B cell (primary cell): ENCODE data around the gene ENO1. TPM values are rescaled to one million over a fixed set of nuclear protein-coding genes. Genes with fewer than 3 reads are reported as not detected.

Experiments used
- ATAC-seq: fragments of 200-7000 bp; cut with Tn5 transposase; one replicate; pipeline ENCODE4 v1.10.0; 2021; ENCODE audit warnings: low read depth, mild to moderate bottlenecking, moderate number of reproducible peaks, moderate library complexity
- CTCF ChIA-PET: fragments of 350-600 bp; sonication (Branson Sonifier 250); formaldehyde crosslinking; loops from one replicate; lab custom pipeline; 2021; ENCODE audit warnings: antibody characterized with exemption, inconsistent platforms; lab: Charles Lee
- POLR2A ChIA-PET: fragments of 350-600 bp; sonication (Branson Sonifier 250); formaldehyde crosslinking; loops from one replicate; lab custom pipeline; 2021; ENCODE audit warnings: antibody characterized with exemption; lab: Charles Lee
- DNase-seq: peaks from one replicate; pipeline ENCODE4 v3.0.0; 2013
- H2AFZ ChIP-seq: 2 replicates; pipeline ENCODE4 v1.6.1; 2012; ENCODE audit warnings: mild to moderate bottlenecking, low read depth, low read length; ENCODE audit not compliant: insufficient read depth, poor library complexity, severe bottlenecking
- H3K27ac ChIP-seq, 2 donors: 1 replicate in 1 of 2; 2 replicates in 1 of 2; pipeline ENCODE4 v1.5.1; 2012 to 2013; ENCODE audit warnings: low read length in 2 of 2, mild to moderate bottlenecking in 2 of 2, moderate library complexity in 1 of 2
- H3K27me3 ChIP-seq, 4 experiments: fragments of 200-600 bp in 1 of 4; sonication (generic) in 1 of 4; replicated peaks in 1 of 4; 1 replicate in 2 of 4; 2 replicates in 2 of 4; pipeline versions ENCODE4 v1.6.1 to v1.7.0; 2013 to 2016; ENCODE audit warnings: low read length in 3 of 4, mild to moderate bottlenecking in 2 of 4, mixed read lengths in 1 of 4, moderate library complexity in 1 of 4; ENCODE audit not compliant: insufficient read depth in 4 of 4, control insufficient read depth in 3 of 4; ENCODE audit errors: control extremely low read depth in 1 of 4
- H3K36me3 ChIP-seq, 2 experiments: replicated peaks in 1 of 2; 1 replicate in 1 of 2; 2 replicates in 1 of 2; pipeline versions ENCODE4 v1.6.1 to v1.7.1; 2013; ENCODE audit warnings: low read length in 1 of 2; ENCODE audit not compliant: insufficient read depth in 2 of 2, control insufficient read depth in 1 of 2; ENCODE audit errors: control extremely low read depth in 1 of 2, extremely low read depth in 1 of 2
- H3K4me1 ChIP-seq, 2 donors: fragments of 200-600 bp in 1 of 2; sonication (generic) in 1 of 2; 1 replicate in 1 of 2; 2 replicates in 1 of 2; pipeline versions ENCODE4 v1.5.1 to v1.6.1; 2013 to 2017; ENCODE audit warnings: low read length in 2 of 2; ENCODE audit not compliant: control insufficient read depth in 2 of 2, insufficient read depth in 2 of 2
- H3K4me2 ChIP-seq: replicated peaks from 2 replicates; pipeline ENCODE3; 2012; ENCODE audit warnings: mild to moderate bottlenecking, low read depth, low read length; ENCODE audit not compliant: poor library complexity, severe bottlenecking
- H3K4me3 ChIP-seq, 5 experiments: fragments of 200-600 bp in 1 of 5; sonication (generic) in 1 of 5; 1 replicate in 3 of 5; 2 replicates in 2 of 5; pipeline versions ENCODE4 v1.5.1 to v1.7.0; 2011 to 2016; ENCODE audit warnings: low read length in 4 of 5, mild to moderate bottlenecking in 4 of 5, low read depth in 2 of 5, control low read depth in 1 of 5, moderate library complexity in 1 of 5; ENCODE audit not compliant: insufficient read depth in 1 of 5; ENCODE audit errors: control extremely low read depth in 1 of 5, extremely low read depth in 1 of 5
- H3K79me2 ChIP-seq: fragments of 200-600 bp; sonication (generic); one replicate; pipeline ENCODE4 v1.6.0; 2016; ENCODE audit warnings: low read length; ENCODE audit not compliant: control insufficient read depth, insufficient read depth
- H3K9ac ChIP-seq: fragments of 200-600 bp; sonication (generic); 2 replicates; pipeline ENCODE4 v1.6.1; 2017; ENCODE audit warnings: mild to moderate bottlenecking, low read length, moderate library complexity
- H3K9me3 ChIP-seq, 3 donors: one replicate each; pipeline versions ENCODE4 v1.6.1 to v1.7.1; 2013; ENCODE audit warnings: low read length in 2 of 3; ENCODE audit not compliant: control insufficient read depth in 2 of 3, insufficient read depth in 1 of 3; ENCODE audit errors: control extremely low read depth in 1 of 3
- H4K20me1 ChIP-seq: 2 replicates; pipeline ENCODE4 v1.6.0; 2012; ENCODE audit warnings: mild to moderate bottlenecking, low read length; ENCODE audit not compliant: insufficient read depth, control insufficient read depth, poor library complexity, severe bottlenecking
- H3K27ac Mint-ChIP-seq: one replicate; pipeline ENCODE4 v1.8.0; 2021; ENCODE audit warnings: mixed read lengths
- H3K27me3 Mint-ChIP-seq: one replicate; pipeline ENCODE4 v1.8.0; 2021; ENCODE audit warnings: mixed read lengths
- H3K4me1 Mint-ChIP-seq: one replicate; pipeline ENCODE4 v1.8.0; 2021; ENCODE audit warnings: mixed read lengths
- H3K4me3 Mint-ChIP-seq: one replicate; pipeline ENCODE4 v1.8.0; 2021; ENCODE audit warnings: mixed read lengths
- H3K9me3 Mint-ChIP-seq: one replicate; pipeline ENCODE4 v1.8.0; 2022; ENCODE audit warnings: mixed read lengths; ENCODE audit not compliant: insufficient read depth
- EZH2 ChIP-seq: IDR thresholded peaks from 2 replicates; pipeline ENCODE4 v1.6.1; 2012; ENCODE audit warnings: borderline replicate concordance, low read depth, mild to moderate bottlenecking, moderate library complexity, low read length; ENCODE audit not compliant: insufficient read depth, poor library complexity, severe bottlenecking
- WGBS: methylation state at CpG from one replicate; pipeline ENCODE4 v1.1.5; 2013; ENCODE audit warnings: missing lambda C conversion rate; ENCODE audit not compliant: insufficient coverage; 5-methylcytosine and 5-hydroxymethylcytosine counted together
- intact Hi-C: fragments of 100-400 bp; cut with micrococcal nuclease; formaldehyde crosslinking; loops from one replicate; pipeline ENCODE4 v1.10.0; 2022
- polyA plus RNA-seq: library from polyadenylated mRNA; depleted of rRNA; stranded (reverse); fragments of >200 nt; gene quantifications from 2 replicates; pipeline ENCODE4 v1.2.3, GENCODE V29; 2012
- total RNA-seq, 2 donors: library from RNA; stranded (reverse); fragments of 120-200 nt in 1 of 2; gene quantifications; 1 replicate in 1 of 2; 2 replicates in 1 of 2; pipeline versions ENCODE4 v1.2.3 to v1.2.4, GENCODE V29; 2013 to 2022
- TF ChIP-seq, protein P1 (sequence below): fragments of 200-600 bp; IDR thresholded peaks from one replicate; pipeline ENCODE4 v1.8.0; 2022; ENCODE audit warnings: antibody characterized with exemption, mild to moderate bottlenecking

Gene ENO1
- total and polyA plus RNA-seq, 2 donors (not counting 1 experiment from before 2014, with no cell fraction given) = 193 to 237 TPM

DNA sequence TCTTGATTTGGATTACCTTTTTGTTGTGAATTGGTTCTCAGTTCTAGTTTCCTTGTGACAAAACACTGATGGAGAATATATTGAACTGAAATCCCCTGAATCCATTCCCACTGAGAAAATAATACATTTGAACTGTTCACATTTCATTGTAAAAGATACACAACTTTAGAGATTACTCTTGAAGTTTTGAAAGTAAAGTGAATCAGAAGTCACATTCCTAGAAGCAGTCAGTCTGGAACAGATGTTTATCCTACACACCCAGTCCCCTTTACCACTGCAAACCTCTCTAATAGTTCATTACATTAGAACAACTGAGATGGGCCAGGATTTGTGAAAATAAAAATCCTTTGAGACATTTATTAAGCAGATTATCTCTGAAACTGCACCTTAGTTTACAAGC is 64.5 kb downstream of the ENO1 start:
- TF ChIP-seq EZH2 = no peak
- TF ChIP-seq, protein P1, sequence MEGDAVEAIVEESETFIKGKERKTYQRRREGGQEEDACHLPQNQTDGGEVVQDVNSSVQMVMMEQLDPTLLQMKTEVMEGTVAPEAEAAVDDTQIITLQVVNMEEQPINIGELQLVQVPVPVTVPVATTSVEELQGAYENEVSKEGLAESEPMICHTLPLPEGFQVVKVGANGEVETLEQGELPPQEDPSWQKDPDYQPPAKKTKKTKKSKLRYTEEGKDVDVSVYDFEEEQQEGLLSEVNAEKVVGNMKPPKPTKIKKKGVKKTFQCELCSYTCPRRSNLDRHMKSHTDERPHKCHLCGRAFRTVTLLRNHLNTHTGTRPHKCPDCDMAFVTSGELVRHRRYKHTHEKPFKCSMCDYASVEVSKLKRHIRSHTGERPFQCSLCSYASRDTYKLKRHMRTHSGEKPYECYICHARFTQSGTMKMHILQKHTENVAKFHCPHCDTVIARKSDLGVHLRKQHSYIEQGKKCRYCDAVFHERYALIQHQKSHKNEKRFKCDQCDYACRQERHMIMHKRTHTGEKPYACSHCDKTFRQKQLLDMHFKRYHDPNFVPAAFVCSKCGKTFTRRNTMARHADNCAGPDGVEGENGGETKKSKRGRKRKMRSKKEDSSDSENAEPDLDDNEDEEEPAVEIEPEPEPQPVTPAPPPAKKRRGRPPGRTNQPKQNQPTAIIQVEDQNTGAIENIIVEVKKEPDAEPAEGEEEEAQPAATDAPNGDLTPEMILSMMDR = no peak
- Histone ChIP-seq H4K20me1 (peaks cover 9% of the 10 kb centered on the region), H3K36me3 (no peaks in the 10 kb centered on the region), H2AFZ (no peak overlapping the region), H3K27me3 (no peaks in the 10 kb centered on the region), H3K4me2 (no peak overlapping the region), H3K9me3 (no peaks in the 10 kb centered on the region), H3K27ac (no peak overlapping the region), H3K4me3 (no peak overlapping the region), H3K79me2 (peaks cover 81% of the 10 kb centered on the region), H3K4me1 (peaks cover 23 to 25% of the 10 kb centered on the region in 2 donors), H3K9ac (no peak overlapping the region)
- intact Hi-C loops = loop anchor here (10.0 kb wide), 2 partner anchors 419 to 1039 kb away; partner anchors contain the start of gene VAMP3
- ATAC-seq = no peak
- no peak for DNase-seq
- H3K27me3 Mint-ChIP-seq = no peaks in the 10 kb centered on the region
- no peaks in the 10 kb centered on the region for H3K9me3 Mint-ChIP-seq
- H3K4me1 Mint-ChIP-seq = peaks cover 46% of the 10 kb centered on the region
- ChIA-PET POLR2A (no interaction called here), CTCF (interaction anchor here (1.4 kb wide), 1 partner anchor 45 kb away, joined by 9 read pairs; no protein-coding TSS in a partner anchor)
- no peak overlapping the region for H3K4me3 Mint-ChIP-seq
- no peak overlapping the region for H3K27ac Mint-ChIP-seq

DNA sequence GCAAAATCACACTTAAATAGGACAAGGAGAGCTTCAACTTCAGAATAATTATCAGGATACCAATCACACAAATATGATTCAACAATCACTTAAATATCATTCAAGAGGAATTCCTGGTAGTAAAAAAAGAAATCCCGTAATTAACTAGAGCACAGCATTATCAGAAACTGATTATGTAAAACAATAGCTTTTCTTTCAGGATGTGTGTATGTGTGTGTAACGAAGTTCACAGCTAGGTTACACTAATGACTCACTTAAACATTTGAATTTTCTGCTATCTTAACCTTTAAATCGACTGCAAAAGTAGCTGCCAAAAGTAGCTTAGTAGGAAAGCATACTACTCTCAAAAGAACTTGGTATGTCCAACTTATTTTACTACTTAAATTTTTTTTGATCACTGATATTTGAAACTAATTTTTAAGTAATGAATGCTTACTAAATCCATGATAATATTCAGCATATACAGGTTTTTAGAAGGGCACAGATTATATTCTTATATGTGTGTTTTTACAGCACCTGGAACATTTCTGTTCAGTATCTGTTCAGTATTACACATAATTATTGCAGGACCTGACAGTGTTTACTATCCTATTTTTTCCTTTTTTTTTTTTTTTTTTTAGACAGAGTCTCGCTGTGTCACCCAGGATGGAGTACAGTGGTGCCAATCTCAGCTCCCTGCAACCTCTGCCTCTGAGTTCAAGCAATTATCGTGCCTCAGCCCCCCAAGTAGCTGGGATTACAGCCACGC is 65.3 kb downstream of the ENO1 start:
- TF ChIP-seq EZH2 = no peak
- TF ChIP-seq, protein P1 = no peak
- no peaks in the 10 kb centered on the region for H3K27me3 Mint-ChIP-seq
- no peak overlapping the region for H3K9ac ChIP-seq
- ChIA-PET CTCF (interaction anchor here (1.0 to 3.6 kb wide), 6 partner anchors 8 to 192 kb away, joined by 3 to 16 read pairs (median 4); no protein-coding TSS in a partner anchor), POLR2A (no interaction called here)
- no peak overlapping the region for H3K27ac ChIP-seq
- H3K9me3 ChIP-seq = no peaks in the 10 kb centered on the region
- peaks cover 44% of the 10 kb centered on the region for H3K4me1 Mint-ChIP-seq
- H3K9me3 Mint-ChIP-seq = no peaks in the 10 kb centered on the region
- no peak overlapping the region for H3K4me3 ChIP-seq
- intact Hi-C loops = loop anchor here (10.0 kb wide), 2 partner anchors 418 to 1038 kb away; partner anchors contain the start of gene VAMP3
- H3K79me2 ChIP-seq = peaks cover 87% of the 10 kb centered on the region
- DNase-seq (no peak), ATAC-seq (no peak)
- H2AFZ ChIP-seq = no peak overlapping the region
- H4K20me1 ChIP-seq = peaks cover 9% of the 10 kb centered on the region
- WGBS = 100% methylated on average over 2 of the region's 6 CpGs
- H3K27ac Mint-ChIP-seq = no peak overlapping the region
- peaks cover 18 to 22% of the 10 kb centered on the region in 2 donors for H3K4me1 ChIP-seq
- no peak overlapping the region for H3K4me2 ChIP-seq
- H3K4me3 Mint-ChIP-seq = no peak overlapping the region
- no peaks in the 10 kb centered on the region for H3K36me3 ChIP-seq
- no peaks in the 10 kb centered on the region for H3K27me3 ChIP-seq
